GM19324 (cell line): Measurements from ENCODE around the gene TPP2.

ENCODE experiments used
- ATAC-seq: cut with Tn5 transposase; IDR thresholded peaks from one replicate; pipeline ENCODE4 v1.9.1; 2021; ENCODE audit warnings: mild to moderate bottlenecking, moderate library complexity; ENCODE audit not compliant: unreplicated experiment, low FRiP score

TPP2 gene

GRCh38 chr13:102648046-102648445 is 51.3 kb downstream of the TPP2 start:
- ATAC-seq: no peak

DNA sequence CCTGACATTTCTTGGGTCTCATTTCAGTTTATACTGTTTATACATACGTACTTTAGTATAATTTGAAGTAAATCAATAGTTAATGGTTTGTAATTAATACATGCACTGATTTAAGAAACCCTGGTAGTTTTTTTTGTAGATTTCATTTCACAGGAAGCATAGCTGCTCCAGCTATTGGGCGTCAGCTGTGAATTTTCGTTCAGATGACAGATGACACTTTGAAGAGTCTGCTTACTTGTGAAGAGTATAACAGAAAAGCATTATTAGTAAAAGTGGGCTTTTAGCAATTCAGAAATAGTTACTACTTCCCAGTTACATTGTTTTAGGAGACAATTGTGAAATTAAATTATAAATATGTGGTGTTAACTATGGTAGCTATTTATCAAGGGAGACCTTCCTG is 53.7 kb downstream of the TPP2 start:
- ATAC-seq: no peak

DNA sequence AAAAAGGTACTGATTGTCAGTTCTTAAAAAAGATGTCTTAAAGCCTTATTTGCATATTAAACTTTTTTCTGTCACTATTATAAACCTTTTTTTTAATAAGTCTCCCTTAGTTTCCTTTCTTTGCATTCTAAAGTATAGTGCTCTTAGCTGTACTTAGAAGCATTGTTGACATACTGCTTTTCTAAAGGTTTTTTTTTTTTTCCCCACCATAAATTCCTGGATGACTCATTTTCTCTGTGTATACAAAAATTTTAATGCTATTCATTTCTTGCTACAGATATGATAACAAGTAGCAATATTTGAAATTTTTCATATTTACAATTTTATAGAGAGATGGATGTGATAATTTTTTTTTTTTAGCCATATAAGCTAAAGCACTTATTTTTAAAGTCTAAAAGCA is 54.6 kb downstream of the TPP2 start:
- ATAC-seq: no peak

DNA sequence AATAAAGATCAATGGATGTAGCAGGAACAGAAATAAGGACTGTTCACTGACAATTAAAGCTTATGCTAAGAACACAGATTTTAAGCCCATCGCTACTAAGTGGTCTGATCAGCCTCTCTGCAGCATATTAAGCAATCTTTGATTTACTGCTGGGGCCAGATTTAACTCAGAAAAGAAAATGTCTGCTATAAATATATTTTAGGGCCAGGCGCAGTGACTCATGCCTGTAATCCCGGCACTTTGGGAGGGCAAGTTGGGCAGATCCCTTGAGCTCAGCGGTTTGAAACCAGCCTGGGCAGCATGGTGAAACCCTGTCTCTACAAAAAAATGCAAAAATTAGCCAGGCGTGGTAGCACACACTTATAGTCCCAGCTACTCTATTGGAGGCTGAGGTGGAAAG is 55.1 kb downstream of the TPP2 start:
- no peak for ATAC-seq

DNA sequence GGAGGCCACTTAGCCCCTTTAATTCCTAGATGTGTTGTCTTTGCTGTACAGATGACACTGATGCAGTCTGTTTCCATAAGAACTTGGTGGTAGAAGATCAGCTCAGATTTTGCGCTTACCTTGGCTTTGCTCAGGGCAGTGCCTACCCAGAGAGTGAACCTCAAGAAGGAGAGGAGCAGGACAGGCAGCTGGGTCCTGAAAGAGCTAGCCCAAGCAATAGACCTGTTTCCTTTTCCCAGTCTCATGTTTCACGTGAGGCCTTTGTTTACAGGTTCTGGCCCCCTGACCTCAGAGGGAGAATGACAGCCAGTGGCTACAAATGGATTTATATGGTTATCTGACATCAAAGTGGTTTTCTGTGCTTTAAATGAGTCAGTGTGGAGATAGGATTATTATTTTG is 58.0 kb downstream of the TPP2 start:
- no peak for ATAC-seq

GRCh38 chr13:102657630-102658029 is 60.8 kb downstream of the TPP2 start:
- no peak for ATAC-seq

DNA sequence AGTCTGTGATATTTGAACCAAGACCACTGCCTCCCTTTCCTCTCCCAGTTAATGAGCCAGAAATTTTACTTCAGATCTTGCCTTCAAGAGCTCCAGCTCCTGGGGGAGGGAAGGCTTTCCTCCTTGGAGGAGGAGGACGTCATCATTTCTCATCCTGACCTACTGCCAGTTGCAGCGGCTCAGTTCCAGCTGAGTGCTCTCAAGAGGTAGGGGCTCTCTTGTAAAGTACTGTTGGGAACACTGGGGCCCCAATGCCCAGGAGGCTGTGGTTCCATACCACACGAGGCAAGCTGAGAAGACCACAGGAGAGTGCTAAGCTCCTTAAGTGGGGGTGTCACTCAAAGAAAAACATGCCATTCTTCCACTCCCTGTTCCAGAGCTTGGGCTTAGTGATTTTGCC is 61.9 kb downstream of the TPP2 start:
- no peak for ATAC-seq

GRCh38 chr13:102659168-102659713 is 62.5 kb downstream of the TPP2 start:
- ATAC-seq: no peak

GRCh38 chr13:102667023-102667422 is 70.2 kb downstream of the TPP2 start:
- ATAC-seq: no peak

- ATAC-seq: no peak
Observed at GRCh38 chr13:102667911-102668310, 71.1 kb downstream of the TPP2 start.

DNA sequence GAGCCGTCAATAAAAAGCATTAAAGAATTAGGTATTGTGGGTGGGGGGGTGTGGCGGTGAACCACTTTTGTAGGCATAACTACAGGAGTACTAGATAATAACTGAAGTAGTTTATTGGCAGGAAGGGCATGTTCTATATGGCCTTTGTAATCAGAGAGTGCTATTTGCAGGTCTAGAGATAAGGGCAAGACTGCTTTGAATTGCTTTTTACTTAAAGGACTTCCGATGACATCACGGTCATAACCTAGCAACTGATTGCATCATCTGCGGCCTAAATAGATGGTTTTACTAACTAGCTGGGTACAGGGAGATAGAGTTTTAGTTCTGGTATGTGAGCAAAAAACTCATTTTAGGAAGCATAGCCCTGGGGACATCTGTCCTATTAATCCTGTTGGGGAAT is 73.3 kb downstream of the TPP2 start:
- ATAC-seq: no peak

DNA sequence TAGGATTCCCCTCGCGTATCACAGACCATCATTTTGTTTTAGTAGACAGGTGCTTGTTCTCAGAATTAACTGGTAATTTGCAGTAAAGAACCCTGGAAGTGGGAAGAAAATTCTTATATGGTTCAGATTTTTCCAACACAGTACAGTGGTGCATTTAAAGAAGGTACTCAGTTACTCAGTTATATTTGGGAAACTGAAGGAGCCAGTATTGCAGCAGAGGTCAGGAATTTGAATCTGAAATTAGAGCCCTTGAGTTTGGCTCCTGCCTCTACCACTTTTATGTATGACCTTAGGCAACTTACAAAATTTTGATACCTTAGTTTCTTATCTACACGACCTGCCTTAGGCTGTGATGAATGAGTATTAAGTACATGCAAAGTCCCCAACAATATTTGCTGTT is 78.3 kb downstream of the TPP2 start:
- no peak for ATAC-seq

DNA sequence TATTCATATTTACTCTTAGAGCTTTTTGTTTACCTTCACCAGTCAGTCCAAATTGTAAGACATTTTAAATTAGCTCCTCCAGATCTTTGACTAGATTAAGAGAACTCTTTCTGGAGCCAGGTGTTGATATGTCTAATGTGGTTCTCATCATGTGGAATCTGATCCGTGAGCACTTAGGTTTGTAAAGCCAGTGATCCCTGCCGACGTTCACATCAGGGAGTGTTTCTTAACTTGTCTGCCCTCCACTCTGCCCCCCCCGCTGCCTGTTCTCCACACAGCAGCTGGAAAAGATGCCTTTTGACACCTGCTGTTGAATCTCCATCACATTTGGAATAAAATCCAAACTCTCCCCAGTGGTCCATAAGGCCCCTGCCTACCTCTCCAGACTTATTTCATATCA is 80.3 kb downstream of the TPP2 start:
- no peak for ATAC-seq

GRCh38 chr13:102678339-102679107 is 81.7 kb downstream of the TPP2 start:
- ATAC-seq: no peak

- ATAC-seq: no peak
Observed at GRCh38 chr13:102679449-102680132, 82.8 kb downstream of the TPP2 start.

- no peak for ATAC-seq
Observed at GRCh38 chr13:102680133-102680717, 83.4 kb downstream of the TPP2 start.

GRCh38 chr13:102680842-102681740 is 84.3 kb downstream of the TPP2 start:
- ATAC-seq: peak; percentile 47

DNA sequence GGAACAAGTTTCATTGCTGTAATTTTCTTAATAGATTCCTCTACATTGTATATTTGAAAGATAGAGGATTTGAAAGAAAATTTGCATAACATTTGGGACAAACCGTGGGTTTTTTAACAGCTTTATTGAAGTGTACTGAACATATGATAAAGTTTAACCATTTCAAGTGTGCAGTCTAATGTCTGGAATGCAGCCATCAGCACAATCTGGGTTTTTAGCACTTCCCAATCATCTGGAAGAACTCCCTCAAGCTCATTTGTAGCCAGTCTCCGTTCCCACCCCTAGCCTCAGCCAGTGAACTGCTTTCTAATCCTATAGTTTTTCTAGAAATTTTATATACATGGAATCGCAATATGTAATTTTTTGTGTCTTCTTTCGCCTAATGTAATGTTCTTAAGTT is 85.4 kb downstream of the TPP2 start:
- no peak for ATAC-seq

DNA sequence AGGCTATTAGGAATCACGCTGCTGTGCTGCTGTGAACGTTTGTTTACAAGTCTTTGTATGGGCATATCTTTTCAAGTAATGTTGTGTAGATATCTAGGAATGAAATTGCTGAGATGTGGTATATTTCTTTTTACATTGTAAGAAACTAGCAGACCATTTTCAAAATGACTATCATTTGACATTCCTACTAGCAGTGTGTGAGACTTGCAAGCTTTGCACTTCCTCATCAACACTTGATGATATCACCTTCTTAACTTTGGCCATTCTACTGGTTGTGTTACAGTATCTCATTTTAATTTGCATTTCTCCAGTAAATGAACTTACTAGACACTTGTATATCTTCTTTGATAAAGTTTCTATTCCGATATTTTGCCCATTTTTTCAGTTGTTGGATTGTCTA is 85.9 kb downstream of the TPP2 start:
- ATAC-seq: no peak

GRCh38 chr13:102683637-102684036 is 86.9 kb downstream of the TPP2 start:
- ATAC-seq: no peak

- no peak for ATAC-seq
Observed at GRCh38 chr13:102686024-102686423, 89.2 kb downstream of the TPP2 start.
